H9 (cell line): ENCODE measurements around the gene LEKR1. TPM values are rescaled to one million over a fixed set of nuclear protein-coding genes. Genes with fewer than 3 reads are reported as not detected.

Source experiments
- DNase-seq: peaks from one replicate; pipeline ENCODE4 v3.0.0-alpha.2; 2017
- H2AFZ ChIP-seq: one replicate; pipeline ENCODE4 v1.6.1; 2013; ENCODE audit warnings: mild to moderate bottlenecking, low read length, control low read depth, moderate library complexity
- H2AK5ac ChIP-seq: 2 replicates; pipeline ENCODE4 v1.6.1; 2013; ENCODE audit warnings: low read length, control low read depth, mixed read lengths; ENCODE audit not compliant: insufficient read length
- H2BK120ac ChIP-seq: one replicate; pipeline ENCODE4 v1.6.1; 2013; ENCODE audit warnings: low read depth, mild to moderate bottlenecking, low read length, control low read depth, inconsistent platforms; ENCODE audit not compliant: poor library complexity, severe bottlenecking
- H2BK12ac ChIP-seq: 2 replicates; pipeline ENCODE4 v1.6.1; 2013; ENCODE audit warnings: low read length, control low read depth, mixed read lengths, low read depth; ENCODE audit not compliant: insufficient read length
- H2BK15ac ChIP-seq: 2 replicates; pipeline ENCODE4 v1.6.1; 2013; ENCODE audit warnings: low read depth, low read length, control low read depth
- H2BK20ac ChIP-seq: one replicate; pipeline ENCODE4 v1.6.1; 2013; ENCODE audit warnings: low read depth, mild to moderate bottlenecking, low read length, control low read depth, inconsistent platforms; ENCODE audit not compliant: poor library complexity, severe bottlenecking
- H2BK5ac ChIP-seq: 2 replicates; pipeline ENCODE4 v1.6.1; 2013; ENCODE audit warnings: low read length, control low read depth, mixed read lengths; ENCODE audit not compliant: insufficient read length
- H3K14ac ChIP-seq: 2 replicates; pipeline ENCODE4 v1.6.1; 2013; ENCODE audit warnings: low read length, control low read depth; ENCODE audit not compliant: insufficient read depth
- H3K18ac ChIP-seq: 2 replicates; pipeline ENCODE4 v1.6.1; 2013; ENCODE audit warnings: low read depth, mild to moderate bottlenecking, mixed read lengths, low read length, control low read depth; ENCODE audit not compliant: insufficient read length
- H3K23ac ChIP-seq: 2 replicates; pipeline ENCODE4 v1.6.1; 2013; ENCODE audit warnings: low read length, control low read depth, mixed read lengths, low read depth; ENCODE audit not compliant: insufficient read length
- H3K23me2 ChIP-seq: 2 replicates; pipeline ENCODE4 v1.6.1; 2013; ENCODE audit warnings: low read depth, mild to moderate bottlenecking, mixed read lengths, low read length, control low read depth; ENCODE audit not compliant: insufficient read length, poor library complexity, severe bottlenecking
- H3K27ac ChIP-seq: 2 replicates; pipeline ENCODE4 v1.5.1; 2013; ENCODE audit warnings: low read length, control low read depth, mixed read lengths, low read depth; ENCODE audit not compliant: insufficient read length
- H3K27me3 ChIP-seq: 2 replicates; pipeline ENCODE4 v1.6.1; 2013; ENCODE audit warnings: low read length, control low read depth, inconsistent platforms; ENCODE audit not compliant: insufficient read depth
- H3K4ac ChIP-seq: 2 replicates; pipeline ENCODE4 v1.6.1; 2013; ENCODE audit warnings: low read depth, mild to moderate bottlenecking, control low read depth, inconsistent platforms, low read length, moderate library complexity
- H3K4me1 ChIP-seq: 2 replicates; pipeline ENCODE4 v1.6.1; 2013; ENCODE audit warnings: low read length, control low read depth, inconsistent platforms; ENCODE audit not compliant: insufficient read depth
- H3K4me2 ChIP-seq: 2 replicates; pipeline ENCODE4 v1.6.1; 2013; ENCODE audit warnings: low read length, control low read depth, mixed read lengths; ENCODE audit not compliant: insufficient read length, insufficient read depth
- H3K56ac ChIP-seq: 2 replicates; pipeline ENCODE4 v1.6.1; 2013; ENCODE audit warnings: low read depth, mild to moderate bottlenecking, mixed read lengths, low read length, control low read depth; ENCODE audit not compliant: insufficient read length
- H3K79me1 ChIP-seq: 2 replicates; pipeline ENCODE4 v1.6.1; 2013; ENCODE audit warnings: low read depth, mild to moderate bottlenecking, moderate library complexity, low read length, control low read depth, inconsistent platforms; ENCODE audit not compliant: insufficient read depth, poor library complexity, severe bottlenecking
- H3K79me2 ChIP-seq: 2 replicates; pipeline ENCODE4 v1.6.1; 2013; ENCODE audit warnings: low read length, control low read depth, inconsistent platforms; ENCODE audit not compliant: insufficient read depth
- H3K9ac ChIP-seq: 2 replicates; pipeline ENCODE4 v1.6.1; 2013; ENCODE audit warnings: low read length, control low read depth, mixed read lengths; ENCODE audit not compliant: insufficient read length; ENCODE audit errors: extremely low read depth
- H3K9me3 ChIP-seq: one replicate; pipeline ENCODE4 v1.6.1; 2013; ENCODE audit warnings: low read depth, low read length, inconsistent platforms; ENCODE audit not compliant: control insufficient read depth
- H3T11ph ChIP-seq: one replicate; pipeline ENCODE4 v1.6.1; 2013; ENCODE audit warnings: mild to moderate bottlenecking, low read length, control low read depth, inconsistent platforms
- H4K20me1 ChIP-seq: one replicate; pipeline ENCODE4 v1.6.1; 2013; ENCODE audit not compliant: control insufficient read depth, insufficient read length, insufficient read depth
- H4K5ac ChIP-seq: 2 replicates; pipeline ENCODE4 v1.6.1; 2013; ENCODE audit warnings: low read depth, mild to moderate bottlenecking, mixed read lengths, low read length, control low read depth; ENCODE audit not compliant: insufficient read length
- H4K8ac ChIP-seq: replicated peaks from 2 replicates; pipeline ENCODE4 v1.6.1; 2013; ENCODE audit warnings: low read length, control low read depth, mixed read lengths, low read depth; ENCODE audit not compliant: insufficient read length
- H4K91ac ChIP-seq: 2 replicates; pipeline ENCODE4 v1.6.1; 2013; ENCODE audit warnings: low read depth, mild to moderate bottlenecking, moderate library complexity, mixed read lengths, low read length, control low read depth; ENCODE audit not compliant: insufficient read length
- H3K27ac Mint-ChIP-seq, 3 experiments: 2 replicates in 2 of 3; 3 replicates in 1 of 3; pipeline ENCODE4 v1.8.0; 2020 to 2021; ENCODE audit warnings: mixed read lengths in 3 of 3, mild to moderate bottlenecking in 1 of 3, moderate library complexity in 1 of 3
- H3K27me3 Mint-ChIP-seq: 2 replicates; pipeline ENCODE4 v1.8.0; 2021; ENCODE audit warnings: low read depth, mild to moderate bottlenecking, moderate library complexity, mixed read lengths
- H3K36me3 Mint-ChIP-seq, 3 experiments: 2 replicates in 2 of 3; 3 replicates in 1 of 3; pipeline ENCODE4 v1.8.0; 2020 to 2021; ENCODE audit warnings: low read depth in 3 of 3, mixed read lengths in 3 of 3; ENCODE audit not compliant: insufficient read depth in 1 of 3
- H3K4me1 Mint-ChIP-seq, 2 experiments: 2 replicates each; pipeline ENCODE4 v1.8.0; 2020; ENCODE audit warnings: mixed read lengths in 2 of 2
- H3K4me3 Mint-ChIP-seq, 2 experiments: 2 replicates in 1 of 2; 3 replicates in 1 of 2; pipeline ENCODE4 v1.8.0; 2020 to 2021; ENCODE audit warnings: mild to moderate bottlenecking in 2 of 2, mixed read lengths in 2 of 2, moderate library complexity in 1 of 2
- H3K9me3 Mint-ChIP-seq, 2 experiments: 2 replicates in 1 of 2; 3 replicates in 1 of 2; pipeline ENCODE4 v1.8.0; 2020; ENCODE audit warnings: mild to moderate bottlenecking in 2 of 2, mixed read lengths in 2 of 2, moderate library complexity in 1 of 2
- CTCF ChIP-seq: fragments of 200-600 bp; sonication (generic); conservative IDR thresholded peaks from 3 replicates; pipeline ENCODE4 v1.8.0; 2021; ENCODE audit warnings: antibody characterized with exemption, mild to moderate bottlenecking
- WGBS: extraction: QIAGEN DNeasy Blood & Tissue Kit; methylation state at CpG from one replicate; pipeline ENCODE4 v1.1.7; 2013; ENCODE audit warnings: missing lambda C conversion rate, low lambda C conversion rate, mixed read lengths; ENCODE audit not compliant: insufficient read length; ENCODE audit errors: extremely low coverage; 5-methylcytosine and 5-hydroxymethylcytosine counted together
- total RNA-seq: library from RNA; stranded (reverse); gene quantifications from 2 replicates; pipeline ENCODE4 v1.2.1, GENCODE V29; 2021

LEKR1 gene
- total RNA-seq, 1 experiment from 2014 or later, result not detected

- Mint-ChIP-seq H3K27me3 (peaks cover 4% of the 10 kb centered on the region), H3K27ac (no peak overlapping the region), H3K4me3 (no peak overlapping the region), H3K9me3 (no peaks in the 10 kb centered on the region), H3K36me3 (no peaks in the 10 kb centered on the region), H3K4me1 (peaks cover 15 to 18% of the 10 kb centered on the region in 2 experiments)
- Histone ChIP-seq H4K5ac (no peak overlapping the region), H4K91ac (no peak overlapping the region), H3K18ac (no peak overlapping the region), H3K23ac (no peak overlapping the region), H2BK15ac (no peak overlapping the region), H4K20me1 (no peaks in the 10 kb centered on the region), H3K4me2 (no peak overlapping the region), H2AK5ac (no peak overlapping the region), H4K8ac (no peak overlapping the region), H3K79me2 (no peaks in the 10 kb centered on the region), H3K14ac (no peak overlapping the region), H3K27ac (no peak overlapping the region), H3K27me3 (no peaks in the 10 kb centered on the region), H3K4ac (no peak overlapping the region), H3K4me1 (peaks cover 5% of the 10 kb centered on the region; the same call in 1 of the 2 replicates), H3T11ph (no peak overlapping the region), H3K9me3 (no peaks in the 10 kb centered on the region), H3K9ac (no peak overlapping the region), H2AFZ (no peak overlapping the region), H2BK12ac (no peak overlapping the region), H2BK120ac (no peak overlapping the region), H3K79me1 (no peaks in the 10 kb centered on the region), H2BK5ac (no peak overlapping the region), H3K23me2 (no peaks in the 10 kb centered on the region), H2BK20ac (no peak overlapping the region), H3K56ac (no peak overlapping the region)
- DNase-seq, result no peak
- no CpG with 5 or more reads among the region's 2 CpGs for WGBS
- TF ChIP-seq CTCF, result no peak
Observed at GRCh38 chr3:157042226-157042625, 216.1 kb downstream of the LEKR1 start.
